HG02943 (cell line): Measurements from ENCODE around the gene RNF10.
"Not testable (repeated sequence)": the region's sequence is repeated elsewhere in the genome, so short reads cannot be mapped to it uniquely, and the experiment has no call there.

Experiments used
- ATAC-seq: cut with Tn5 transposase; IDR thresholded peaks from one replicate; pipeline ENCODE4 v1.9.1; 2021; ENCODE audit warnings: mild to moderate bottlenecking, low read depth, moderate library complexity; ENCODE audit not compliant: unreplicated experiment

RNF10 gene

DNA sequence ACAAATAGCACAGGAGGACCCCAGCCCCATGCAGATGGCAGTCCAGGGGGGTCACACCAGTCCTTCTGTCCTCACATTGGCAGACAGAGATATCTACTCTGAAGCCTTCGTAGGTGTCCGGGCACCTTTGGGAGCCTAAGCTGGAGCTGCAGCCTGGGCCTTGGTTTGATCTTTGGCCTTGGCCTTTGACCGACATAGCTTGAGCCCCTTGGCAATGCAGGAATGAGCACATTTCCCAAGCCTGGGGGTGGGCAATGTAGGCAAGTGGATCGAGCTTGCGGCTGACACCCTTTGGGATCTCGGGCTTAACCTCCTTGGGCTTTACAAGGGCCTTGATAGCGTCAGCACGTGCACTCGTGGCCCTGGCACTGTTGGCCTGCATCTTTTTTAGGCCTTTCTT is 11.6 kb upstream of the RNF10 start:
- ATAC-seq = no peak

- peak; percentile 67 for ATAC-seq
These were observed 5.2 kb upstream of the RNF10 start, which contains the start of gene COQ5 for GRCh38 chr12:120528861-120529525. TSS of gene COQ5 (minus strand) at chr12:120529158. CDS start at chr12:120529141, 17 bp downstream.

- ATAC-seq = no peak
These were observed 4.3 kb upstream of the RNF10 start for GRCh38 chr12:120529641-120530417.

DNA sequence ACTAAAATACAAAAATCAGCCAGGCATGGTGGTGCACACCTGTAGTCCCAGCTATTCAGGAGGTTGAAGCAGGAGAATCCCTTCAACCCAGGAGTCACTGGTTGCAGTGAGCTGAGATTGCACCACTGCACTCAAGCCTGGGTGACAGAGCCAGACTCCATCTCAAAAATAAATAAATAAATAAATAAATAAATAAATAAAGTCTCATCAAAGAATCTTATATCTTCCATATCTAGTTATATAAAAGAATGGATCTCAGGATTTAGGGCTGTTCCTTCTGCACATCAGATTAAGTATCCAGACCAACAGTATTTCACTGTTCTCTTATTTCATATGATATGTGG is 3.8 kb upstream of the RNF10 start:
- not testable (repeated sequence) for ATAC-seq

DNA sequence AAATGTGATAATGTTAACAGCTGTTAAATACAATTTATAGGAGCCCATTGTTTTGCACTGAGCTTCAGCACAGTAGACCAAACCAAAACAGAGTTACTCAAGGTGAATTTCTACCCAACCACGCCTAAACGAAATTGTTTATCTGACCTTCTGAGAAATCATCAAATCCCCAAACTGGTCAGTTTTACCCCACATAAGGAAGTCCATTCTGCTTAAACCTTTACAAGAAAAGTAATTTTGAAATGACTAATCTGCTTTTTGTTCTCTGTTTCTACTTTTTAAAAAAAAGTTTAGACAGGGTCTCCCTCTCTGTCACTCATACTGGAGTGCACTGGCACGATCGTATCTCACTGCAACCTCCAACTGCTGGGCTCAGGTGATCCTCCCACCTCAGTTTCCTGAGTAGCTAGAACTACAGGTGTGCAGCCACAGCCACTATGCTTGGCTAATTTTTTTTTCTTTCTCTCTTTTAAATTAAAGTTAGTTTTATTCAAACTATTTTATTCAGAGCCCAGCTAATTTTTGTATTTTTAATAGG is 1.4 kb upstream of the RNF10 start:
- ATAC-seq = no peak

DNA sequence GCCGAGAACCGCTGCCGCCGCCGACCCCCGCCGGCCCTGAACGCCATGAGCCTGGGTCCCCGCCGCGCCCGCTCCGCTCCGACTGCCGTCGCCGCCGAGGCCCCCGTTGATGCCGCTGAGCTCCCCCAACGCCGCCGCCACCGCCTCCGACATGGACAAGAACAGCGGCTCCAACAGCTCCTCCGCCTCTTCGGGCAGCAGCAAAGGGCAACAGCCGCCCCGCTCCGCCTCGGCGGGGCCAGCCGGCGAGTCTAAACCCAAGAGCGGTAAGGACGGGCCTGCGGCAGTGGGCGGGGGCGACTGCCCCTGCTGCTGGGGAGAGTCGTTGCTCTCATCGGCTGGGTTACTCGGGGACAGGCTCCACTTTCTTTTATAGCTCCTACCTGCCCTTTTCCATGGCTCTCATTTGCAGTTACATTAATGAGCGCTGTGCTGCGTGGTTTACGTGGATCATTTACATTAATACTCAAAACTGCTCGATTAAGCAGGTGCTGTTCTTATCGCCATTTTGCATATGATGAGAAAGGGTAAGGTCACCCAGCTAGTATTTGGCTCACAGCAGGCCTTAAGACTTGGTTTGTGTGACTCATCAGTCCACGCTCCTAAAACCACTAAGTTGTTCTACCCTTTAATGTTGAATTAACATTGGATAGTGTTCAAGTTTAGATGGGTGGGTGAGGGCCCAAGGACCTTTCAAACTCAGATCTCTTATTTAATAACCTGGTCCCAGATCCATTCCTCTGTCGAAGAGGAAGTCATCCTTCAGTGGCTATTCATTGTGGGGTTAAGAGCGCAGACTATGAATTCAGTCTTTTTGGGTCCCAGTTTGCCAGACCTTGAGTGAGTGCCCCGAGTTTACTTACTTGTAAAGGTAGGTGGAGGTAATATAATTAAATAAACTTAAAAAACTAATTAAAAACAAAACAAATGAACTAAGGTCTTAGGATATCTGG is 823 bp downstream of the RNF10 start:
- peak; percentile 36 for ATAC-seq

DNA sequence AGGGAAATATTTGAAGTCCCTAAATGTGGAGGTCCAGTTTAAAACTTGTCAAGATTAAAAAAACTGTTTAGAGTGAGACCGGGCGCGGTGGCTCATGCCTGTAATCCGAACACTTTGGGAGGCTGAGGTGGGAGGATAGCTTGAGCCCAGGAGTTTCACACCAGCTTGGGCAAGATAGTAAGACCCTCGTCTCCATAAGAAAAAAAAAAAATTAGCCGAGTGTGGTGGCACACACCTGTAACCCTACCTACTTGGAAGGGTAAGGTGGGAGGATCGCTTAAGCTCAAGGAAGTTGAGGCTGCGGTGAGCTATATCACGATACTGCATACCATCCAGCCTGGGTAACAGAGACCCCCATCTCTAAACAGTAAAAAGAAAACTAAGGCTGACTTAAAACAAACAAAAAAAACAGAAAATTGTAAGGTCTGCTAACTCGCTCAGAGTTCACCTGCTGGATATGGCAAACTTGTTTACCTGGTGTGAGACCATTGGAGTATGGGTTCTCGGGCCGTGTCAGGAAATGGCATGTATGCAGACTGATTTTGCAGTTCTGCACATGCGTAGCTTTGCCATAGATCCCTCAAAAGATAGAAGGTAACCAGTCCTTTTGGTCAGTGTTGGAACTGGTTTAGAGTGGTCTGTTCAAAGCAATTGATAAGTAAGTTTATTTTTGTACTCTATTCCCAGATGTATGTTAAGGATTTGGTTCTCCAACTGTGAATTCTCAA is 2.1 kb downstream of the RNF10 start:
- no peak for ATAC-seq

DNA sequence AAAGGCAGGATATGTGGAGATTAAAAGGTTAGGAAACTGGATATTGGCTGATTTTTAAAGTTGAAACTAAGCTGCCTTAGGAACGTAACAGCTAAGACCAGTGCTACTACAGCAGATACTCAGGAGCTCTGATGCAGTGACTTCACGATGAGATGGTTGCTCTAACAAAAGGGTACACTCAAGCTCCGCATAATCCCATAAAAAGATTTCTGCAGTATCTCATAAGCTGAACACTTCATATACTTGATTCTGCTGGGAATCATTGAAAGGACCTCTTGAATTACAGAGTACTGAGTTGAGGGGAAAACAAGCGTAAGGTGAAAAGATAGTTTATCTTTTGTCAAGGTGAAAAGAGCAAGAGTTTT is 3.7 kb downstream of the RNF10 start:
- ATAC-seq = no peak

DNA sequence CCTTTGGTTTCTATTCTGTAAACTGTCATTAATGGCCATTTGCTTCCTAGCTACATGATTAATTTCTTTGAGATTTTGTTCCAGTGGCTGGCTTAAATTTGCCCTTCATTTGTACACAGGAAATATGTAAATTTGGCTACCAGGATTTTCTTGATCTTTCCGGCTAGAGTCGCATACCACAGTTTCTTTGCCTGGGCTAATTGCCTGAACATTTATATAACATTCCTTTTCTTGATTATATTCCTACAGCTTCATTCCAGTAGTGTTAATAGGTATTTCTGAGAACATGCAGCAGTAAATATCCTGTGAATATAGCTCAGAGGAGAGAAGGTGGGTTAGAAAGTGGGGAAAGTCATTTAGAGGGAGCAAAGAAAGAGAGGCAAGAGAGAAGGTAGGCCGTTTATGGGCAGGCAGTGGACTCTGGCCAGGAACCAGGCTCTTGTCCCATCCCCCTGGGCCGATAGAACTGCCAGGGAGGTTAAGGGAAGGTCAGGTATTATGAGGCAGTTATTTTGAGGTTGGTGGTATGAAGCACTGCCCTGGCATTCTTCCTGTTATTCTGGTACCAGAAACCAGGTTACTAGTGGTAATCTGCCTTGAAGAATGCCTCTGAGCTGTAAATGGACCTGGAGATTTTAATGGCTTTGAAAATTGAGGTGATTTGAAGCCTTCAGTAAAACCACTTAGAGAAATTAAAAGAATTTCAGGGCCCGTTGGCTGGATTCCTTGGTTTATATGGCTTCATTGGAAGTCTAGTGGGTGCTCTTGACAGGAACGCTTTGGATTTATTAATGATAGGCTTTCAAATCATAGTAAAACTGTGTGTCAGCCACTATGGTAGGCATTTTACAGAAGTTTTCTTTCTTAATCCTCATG is 4.4 kb downstream of the RNF10 start:
- no peak for ATAC-seq

GRCh38 chr12:120539303-120539702 is 5.1 kb downstream of the RNF10 start:
- ATAC-seq = no peak

DNA sequence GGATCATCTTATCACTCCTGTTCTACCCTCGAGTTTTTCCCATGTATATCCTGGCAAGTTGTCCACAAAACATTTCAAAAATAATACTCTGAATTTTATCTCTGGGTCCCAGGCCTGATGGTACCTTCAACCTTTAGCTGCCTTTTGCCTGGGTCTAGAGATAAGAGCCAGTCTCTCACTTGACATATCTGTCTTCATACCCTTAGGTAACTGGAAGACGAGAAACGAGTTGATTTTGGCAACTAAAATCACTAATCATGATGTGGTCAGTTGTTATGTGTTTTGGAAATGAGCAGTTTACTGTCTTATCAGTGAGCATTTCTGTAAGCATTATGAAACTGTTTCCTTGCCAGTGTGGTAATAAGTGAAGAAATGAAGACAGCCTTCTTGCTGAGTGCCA is 6.3 kb downstream of the RNF10 start:
- no peak for ATAC-seq

DNA sequence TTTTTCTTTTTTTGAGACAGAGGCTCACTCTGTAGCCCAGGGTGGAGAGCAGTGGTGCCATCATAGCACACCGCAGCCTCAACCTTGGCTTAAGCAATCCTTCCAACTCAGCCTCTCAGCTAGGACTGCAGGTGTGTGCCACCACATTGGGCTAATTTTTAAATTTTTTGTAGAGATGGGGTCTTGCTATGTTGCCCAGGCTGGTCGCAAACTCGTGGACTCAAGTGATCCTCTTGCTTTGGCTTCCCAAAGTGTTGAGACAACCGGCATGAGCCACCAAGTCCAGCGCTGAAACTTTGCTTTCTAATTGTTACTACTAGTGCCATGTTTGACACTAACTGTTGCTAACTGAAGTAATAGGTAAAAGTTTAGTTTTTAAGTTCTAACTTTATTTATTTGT is 8.0 kb downstream of the RNF10 start:
- ATAC-seq = no peak

GRCh38 chr12:120544691-120545090 is 10.5 kb downstream of the RNF10 start:
- no peak for ATAC-seq

DNA sequence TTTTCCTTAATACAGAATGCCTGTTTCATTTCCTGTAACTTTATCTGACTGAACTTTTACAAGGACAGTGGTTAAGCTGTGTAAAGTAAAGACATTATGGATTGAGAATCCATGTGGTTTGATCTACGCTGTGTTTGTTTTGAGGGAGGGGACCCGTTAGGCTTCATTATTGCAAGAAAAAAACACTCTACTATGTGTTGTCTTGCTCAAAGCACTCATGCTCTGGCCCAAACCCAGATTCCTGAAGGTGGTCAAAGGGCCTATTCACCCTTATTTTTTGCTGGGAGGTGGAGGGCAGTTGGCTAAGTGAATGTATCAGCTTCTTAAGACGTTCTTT is 11.9 kb downstream of the RNF10 start:
- ATAC-seq = no peak

DNA sequence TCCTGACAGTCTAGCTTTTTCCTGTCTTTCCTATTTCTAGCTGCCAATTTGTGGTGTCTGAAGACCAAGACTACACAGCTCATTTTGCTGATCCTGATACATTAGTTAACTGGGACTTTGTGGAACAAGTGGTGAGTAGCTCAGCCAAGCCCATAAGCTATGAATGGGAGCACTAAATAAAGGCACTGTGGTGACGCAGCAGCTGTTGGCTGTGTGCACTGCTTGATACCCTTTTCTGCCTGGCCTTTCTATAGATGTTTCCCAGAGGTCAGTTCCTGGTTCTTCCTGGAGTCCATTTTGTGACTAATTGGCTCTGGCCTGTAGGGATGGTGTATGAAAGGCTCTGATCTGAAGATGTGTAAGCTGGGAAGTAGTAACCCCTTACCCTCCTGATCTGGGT is 20.5 kb downstream of the RNF10 start:
- no peak for ATAC-seq

GRCh38 chr12:120557589-120557988 is 23.4 kb downstream of the RNF10 start:
- no peak for ATAC-seq

DNA sequence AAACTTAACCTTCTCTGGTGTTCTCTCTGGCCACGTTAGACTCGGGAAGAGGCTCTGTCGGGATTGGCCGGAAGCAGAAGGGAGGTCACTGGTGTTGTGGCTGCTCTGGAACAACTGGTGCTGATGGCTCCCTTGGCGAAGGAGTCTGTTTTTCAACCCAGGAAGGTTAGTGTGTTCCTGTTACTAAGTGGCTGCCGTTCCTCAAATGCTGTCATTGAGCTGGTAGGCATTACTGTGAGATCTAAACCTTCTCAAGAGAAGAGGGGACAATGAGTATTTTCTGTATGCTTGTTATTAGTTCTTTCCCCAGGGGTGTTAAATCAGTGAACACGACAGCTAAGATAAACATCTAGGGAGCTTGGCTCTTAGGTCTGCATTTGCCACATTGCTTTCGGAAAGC is 28.8 kb downstream of the RNF10 start:
- ATAC-seq = no peak

DNA sequence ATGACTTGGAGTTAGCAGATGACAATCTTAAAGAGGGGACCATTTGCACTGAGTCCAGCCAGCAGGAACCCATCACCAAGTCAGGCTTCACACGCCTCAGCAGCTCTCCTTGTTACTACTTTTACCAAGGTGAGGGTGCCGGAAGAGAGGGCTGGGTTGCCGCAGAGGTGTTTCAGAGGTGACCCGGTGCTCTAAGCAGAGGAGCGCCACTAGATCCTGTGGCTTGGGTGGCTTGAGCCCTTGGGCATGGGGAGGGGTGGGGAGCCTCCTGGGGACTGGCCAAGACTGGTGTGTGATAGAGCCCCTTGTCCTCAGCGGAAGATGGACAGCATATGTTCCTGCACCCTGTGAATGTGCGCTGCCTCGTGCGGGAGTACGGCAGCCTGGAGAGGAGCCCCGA is 29.3 kb downstream of the RNF10 start:
- no peak for ATAC-seq

- ATAC-seq = no peak
These were observed 37.1 kb downstream of the RNF10 start for GRCh38 chr12:120571299-120571698.
